NOMO-1 treated with dmso at 0.1 percent for 144 hours (cell line): Measurements from ENCODE around the gene PHC1.
"Not testable (repeated sequence)": the region's sequence is repeated elsewhere in the genome, so short reads cannot be mapped to it uniquely, and the experiment has no call there.

Source experiments
- DNase-seq: peaks from one replicate; lab custom pipeline; 2025; ENCODE audit not compliant: unreplicated experiment; lab: John Stamatoyannopoulos, UW

PHC1 gene

DNA sequence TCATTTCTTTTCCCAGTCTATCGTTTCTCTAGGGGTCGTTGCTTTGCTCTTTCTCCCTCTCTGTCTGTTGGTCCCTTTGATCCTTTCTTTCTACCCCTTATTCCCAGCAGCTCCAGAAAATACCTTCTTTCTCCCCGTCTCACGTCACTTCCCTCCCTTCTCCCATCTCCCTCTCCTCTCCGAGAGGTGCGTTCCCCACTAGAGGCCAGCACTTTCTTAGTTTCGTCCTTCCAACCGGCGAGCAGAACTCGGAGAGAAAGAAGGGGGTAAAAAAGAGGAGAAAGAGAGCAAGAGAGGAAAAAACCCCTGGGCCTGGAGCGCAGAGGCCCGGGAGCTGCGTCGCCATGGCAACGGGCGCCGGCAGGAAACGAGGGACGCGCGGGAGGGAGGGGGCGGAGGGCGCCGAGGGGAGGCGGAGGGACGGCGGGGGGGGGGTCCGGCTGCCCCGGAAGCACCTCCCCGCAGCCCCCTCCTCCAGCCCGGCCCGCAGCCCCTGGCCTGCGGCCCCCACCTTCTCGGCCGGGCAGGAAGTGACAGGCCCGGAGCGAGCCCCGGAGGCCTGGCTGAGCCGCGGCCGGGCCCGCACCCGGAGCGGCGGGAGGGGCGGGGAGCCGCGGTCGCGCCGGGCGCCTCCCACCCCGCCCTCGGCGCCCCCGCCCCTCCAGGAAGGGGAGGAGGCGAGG is at the start of gene PHC1:
TSS of gene PHC1 (plus strand) at position 477 of the 683 bp plus-strand sequence. CDS start 3,169 bp downstream, outside the sequence.
- DNase-seq = not testable (repeated sequence)

DNA sequence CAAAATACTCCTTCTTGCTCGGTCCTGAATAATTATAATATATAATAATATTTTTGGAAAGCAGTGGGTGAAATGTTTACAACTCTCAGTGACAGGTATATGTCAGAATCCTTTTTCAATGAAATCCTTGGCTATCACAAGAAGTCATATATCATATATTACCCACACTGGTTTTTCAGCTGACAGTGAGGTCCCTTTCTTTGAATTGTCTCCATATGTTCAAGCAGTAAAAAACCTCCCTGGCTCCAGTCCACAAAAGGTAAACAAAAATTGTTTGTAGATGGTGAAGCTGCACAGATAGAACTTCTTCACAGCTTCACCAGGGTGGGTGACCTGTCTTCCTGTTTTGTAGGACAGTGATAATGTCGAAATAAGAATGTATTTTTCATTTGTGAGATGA is 47.9 kb upstream of the PHC1 start:
- DNase-seq = no peak

DNA sequence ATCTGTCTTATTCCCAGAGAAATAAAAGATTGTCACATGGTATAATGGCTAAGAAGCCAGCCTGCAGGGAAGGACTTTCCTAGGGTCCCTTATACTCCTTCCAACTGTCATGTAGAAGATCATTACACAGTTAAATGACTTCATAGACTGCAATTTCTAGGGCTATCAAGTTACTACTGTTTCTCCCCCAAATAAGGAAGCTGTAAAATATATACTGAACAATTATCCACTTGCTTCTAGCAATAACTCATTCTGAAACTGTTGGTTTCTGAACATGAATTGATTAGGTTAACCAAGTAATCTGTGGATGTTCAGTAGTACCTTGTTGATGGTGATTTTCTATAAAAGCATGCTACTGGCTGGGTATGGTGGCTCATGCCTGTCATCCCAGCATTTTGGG is 47.3 kb upstream of the PHC1 start:
- peak; percentile 0 for DNase-seq

DNA sequence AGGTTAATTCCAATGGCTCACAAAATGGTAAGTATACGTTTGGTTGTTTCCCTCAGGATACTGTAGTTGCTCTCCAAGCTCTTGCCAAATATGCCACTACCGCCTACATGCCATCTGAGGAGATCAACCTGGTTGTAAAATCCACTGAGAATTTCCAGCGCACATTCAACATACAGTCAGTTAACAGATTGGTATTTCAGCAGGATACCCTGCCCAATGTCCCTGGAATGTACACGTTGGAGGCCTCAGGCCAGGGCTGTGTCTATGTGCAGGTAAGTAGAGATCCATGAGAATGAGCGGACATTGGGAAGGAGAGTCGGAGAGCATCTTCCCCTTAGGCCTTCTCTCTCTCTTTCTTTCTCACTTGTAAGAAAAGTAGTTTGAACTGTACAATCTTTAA is 46.5 kb upstream of the PHC1 start:
- no peak for DNase-seq

DNA sequence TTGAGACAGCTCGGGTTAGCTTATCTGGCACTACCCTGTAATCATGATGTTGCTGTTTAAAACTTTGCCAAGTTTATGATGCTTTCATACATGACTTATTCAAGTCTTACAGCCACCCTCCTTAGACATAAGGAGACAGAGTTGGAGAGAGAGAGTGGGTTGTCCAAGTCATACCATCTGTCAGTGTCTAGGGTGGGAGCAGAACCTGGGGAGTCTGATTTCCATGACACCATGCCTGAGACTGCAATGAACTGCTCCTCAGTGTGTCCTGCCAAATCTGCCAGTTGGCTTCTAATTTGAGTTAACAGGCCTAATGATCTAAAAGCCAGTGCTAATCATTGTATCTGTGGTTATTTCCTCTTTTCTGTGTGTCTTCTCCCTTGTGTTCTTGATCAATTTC is 43.7 kb upstream of the PHC1 start:
- no peak for DNase-seq

DNA sequence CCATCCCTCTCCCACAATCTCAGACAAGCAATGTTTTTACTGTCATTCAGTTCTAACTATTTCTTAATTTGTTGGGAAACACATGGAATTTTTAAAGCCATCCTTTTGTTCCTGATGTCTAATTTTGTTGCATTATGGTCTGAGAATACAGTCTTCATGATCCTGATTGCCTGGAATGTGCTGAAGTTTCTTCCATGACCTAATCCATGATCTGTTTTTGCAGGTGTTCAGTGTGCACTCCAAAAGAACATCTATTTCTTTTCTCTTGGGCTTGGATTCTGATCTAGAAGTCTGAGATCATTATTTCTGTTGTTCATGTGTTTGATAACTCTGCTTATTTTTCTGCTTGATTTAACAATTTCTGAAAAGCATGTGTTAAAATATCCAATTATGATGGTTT is 43.2 kb upstream of the PHC1 start:
- DNase-seq = no peak

DNA sequence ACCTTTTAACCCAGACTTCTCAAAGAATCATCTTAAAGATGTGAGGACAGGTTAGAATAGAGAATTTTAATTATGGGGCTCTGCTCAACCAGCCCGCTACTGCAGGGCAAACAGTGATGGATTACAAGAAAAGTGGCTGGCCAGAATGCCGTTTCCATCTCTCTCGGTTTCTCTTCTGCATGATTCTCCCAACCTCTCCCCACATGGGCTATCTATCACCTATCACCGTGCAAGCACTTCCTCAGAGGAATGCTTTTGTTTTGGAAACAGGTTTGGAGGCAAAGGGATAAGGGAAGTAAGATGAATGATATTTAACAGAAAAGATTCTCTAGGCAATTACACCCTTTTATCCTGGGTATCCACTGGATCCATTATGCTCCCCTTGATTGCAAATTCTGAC is 37.4 kb upstream of the PHC1 start:
- DNase-seq = no peak

DNA sequence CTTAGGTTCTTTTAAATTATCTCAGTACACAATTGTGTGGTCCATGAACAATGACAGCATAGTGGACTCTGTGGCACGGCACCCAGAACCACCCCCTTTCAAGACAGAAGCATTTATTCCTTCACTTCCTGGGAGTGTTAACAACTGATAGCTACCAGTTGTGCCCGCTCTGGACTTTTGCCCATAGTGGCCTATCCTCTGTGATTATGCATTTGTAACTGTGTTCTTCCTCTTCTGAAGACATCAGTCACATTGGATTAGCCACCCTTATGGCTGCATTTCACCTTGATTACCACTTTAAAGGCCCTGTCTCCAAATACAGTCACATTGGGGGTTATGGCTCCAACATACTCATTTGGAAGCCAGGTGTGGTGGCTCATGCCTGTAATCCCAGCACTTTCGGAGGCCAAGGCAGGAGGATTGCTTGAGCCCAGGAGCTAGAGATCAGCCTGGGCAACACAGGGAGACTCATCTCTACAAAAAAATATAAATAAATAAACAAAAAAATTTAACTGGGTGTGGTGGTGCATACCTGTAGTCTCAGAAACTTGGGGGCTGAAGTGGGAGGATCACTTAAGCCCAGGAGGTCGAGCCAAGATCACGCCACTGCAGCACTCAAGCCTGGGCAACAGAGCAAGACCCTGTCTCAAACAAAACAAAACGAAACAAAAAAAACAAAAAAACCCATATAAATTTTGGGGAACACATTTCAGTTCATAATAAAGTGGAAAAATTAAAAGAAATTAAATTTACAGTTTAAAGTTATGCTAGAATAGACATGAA is 27.6 kb upstream of the PHC1 start:
- DNase-seq = no peak

DNA sequence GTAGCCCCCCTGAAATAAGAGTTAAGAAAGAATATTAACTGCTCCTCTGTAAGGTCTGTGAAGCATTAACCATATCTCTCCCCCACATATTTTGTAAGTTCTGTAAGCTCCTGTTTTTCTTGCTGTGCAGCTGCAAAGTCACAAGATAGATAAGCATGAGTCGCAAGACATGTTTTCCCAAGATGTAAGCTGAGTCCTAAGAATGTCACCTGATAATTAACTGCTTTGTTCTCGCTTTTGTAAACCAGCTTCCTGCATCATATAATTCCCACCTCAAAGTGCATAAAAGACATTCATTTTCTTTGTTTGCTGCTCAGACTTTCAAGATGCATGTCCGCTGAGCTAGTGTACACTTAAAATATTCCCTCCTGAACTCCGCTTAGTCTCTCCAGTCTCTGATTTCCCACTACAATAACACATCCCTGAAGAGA is 27.0 kb upstream of the PHC1 start:
- no peak for DNase-seq

DNA sequence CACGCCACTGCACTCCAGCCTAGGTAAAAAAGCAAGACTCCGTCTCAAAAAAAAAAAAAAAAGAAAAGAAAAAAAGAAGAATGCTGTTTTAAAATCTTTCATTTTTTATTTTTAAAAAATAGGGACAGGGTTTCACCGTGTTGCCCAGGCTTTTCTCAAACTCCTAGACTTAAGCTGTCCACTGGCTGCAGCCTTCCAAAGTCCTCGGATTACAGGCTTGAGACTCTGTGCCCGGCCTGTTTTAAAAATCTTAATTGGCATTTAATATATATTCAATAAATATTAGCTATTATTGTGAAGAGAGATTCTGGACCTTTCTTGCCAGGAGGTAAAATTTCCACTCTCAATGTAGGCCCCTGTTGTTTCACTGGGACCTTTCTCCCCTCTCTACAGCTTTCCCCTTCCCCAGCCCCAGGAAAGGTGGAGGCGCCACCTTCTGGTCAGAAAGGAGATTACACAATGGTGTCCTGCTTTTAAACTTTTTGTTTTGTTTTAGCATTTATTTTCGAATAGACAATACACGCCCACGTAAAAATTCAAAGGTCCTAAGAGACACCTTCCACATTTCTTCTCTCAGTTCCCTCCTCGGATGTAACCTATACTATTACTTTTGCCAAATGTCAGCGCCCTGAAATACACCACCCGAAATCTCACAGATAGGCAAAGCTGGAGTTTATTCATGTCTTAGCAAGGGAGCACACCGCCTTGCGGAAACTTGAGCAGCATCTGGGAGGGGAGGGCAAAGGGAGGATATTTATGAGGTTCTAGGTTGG is 23.8 kb upstream of the PHC1 start:
- no peak for DNase-seq

DNA sequence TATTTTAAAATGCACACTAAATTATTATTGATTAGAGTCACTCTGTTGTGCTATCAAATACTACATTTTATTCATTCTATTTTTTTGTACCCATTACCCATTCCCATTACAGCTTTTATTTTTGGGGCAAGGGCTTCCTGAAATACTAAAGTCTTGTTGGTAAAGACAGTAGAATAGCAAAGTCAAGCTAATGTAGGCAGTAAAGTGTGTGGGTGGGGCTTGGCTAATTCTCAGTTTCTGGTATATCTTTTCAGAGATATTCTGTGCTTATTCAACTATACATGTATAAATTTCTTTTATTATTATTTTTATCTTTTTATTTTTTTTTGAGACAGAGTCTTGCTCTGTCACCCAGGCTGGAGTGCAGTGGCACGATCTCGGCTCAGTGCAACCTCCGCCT is 22.3 kb upstream of the PHC1 start:
- DNase-seq = no peak

DNA sequence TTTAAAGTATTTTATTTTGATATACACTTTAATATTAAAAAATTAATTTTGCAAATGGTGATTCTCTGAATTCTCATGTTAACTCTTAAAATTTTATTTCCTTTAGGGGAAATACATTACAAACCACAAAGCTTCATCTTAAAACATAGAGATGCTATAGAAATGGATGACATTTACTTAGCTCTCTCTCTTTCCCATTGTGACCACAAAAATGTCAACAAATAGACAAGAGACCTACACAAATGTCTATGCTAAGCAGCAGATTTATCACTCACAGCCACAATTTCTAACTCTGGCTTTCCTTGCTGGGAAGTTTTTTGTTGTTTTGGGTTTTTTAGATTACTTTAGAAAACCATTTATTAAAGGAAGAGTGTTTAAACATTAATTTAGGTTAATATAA is 19.9 kb upstream of the PHC1 start:
- DNase-seq = no peak

DNA sequence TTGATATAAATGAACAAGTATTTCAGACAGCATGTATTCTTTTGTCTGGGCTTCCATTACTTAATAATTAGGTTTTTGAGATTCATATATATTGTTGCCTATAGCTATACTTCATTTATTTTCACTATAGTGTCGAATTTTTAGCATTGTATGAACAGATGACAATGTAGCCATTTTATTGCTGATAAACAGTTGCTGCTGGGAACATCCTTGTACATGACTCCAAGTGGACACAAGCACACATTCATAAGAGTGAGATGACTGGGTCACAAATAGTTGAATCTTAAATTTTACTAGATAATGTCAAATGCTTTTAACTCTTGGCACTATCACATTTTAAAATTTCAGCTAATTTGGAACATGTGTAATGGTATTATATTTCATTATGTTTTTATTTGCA is 19.3 kb upstream of the PHC1 start:
- no peak for DNase-seq

DNA sequence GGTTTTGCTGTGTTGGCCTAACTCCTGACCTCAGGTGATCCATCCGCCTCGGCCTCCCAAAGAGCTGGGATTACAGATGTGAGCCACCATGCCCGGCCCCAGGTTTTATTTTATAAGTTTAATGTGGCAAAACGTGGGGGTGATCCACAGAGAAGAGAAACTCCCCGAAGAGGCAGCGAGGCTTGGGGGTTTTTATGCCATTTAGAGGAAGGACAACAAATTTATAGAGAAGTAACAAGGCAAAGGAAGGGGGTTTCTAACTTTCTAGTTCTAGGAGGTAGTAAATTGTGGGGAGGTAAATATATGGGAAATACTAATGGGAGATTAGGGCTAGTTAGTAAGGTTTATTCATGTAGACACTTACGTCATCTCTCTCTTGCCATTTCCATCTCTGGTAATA is 17.2 kb upstream of the PHC1 start:
- no peak for DNase-seq

DNA sequence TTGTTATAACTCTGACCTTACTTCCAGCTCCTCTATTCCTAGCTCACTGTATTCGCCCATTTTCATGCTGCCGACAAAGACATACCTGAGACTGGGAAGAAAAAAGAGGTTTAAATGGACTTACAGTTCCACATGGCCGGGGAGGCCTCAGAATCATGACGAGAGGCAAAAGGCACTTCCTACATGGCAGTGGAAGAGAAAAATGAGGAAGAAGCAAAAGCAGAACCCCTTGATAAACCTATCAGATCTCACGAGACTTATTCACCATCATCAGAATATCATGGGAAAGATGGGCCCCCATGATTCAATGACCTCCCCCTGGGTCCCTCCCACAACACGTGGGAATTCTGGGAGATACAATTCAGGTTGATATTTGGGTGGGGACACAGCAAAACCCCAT is 14.5 kb upstream of the PHC1 start:
- DNase-seq = no peak

DNA sequence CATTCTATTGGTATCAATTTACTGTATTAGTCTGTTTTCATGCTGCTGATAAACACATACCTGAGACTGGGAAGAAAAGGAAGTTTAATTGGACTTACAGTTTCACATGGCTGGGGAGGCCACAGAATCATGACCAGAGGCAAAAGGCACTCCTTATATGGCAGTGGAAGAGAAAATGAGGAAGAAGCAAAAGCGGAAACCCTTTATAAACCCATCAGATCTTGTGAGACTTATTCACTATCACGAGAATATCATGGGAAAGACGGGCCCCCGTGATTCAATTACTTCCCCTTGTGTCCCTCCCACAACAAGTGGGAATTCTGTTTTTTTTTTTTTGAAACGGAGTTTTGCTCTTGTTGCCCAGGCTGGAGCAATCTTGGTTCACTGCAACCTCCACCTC is 11.6 kb upstream of the PHC1 start:
- DNase-seq = peak; percentile 60

DNA sequence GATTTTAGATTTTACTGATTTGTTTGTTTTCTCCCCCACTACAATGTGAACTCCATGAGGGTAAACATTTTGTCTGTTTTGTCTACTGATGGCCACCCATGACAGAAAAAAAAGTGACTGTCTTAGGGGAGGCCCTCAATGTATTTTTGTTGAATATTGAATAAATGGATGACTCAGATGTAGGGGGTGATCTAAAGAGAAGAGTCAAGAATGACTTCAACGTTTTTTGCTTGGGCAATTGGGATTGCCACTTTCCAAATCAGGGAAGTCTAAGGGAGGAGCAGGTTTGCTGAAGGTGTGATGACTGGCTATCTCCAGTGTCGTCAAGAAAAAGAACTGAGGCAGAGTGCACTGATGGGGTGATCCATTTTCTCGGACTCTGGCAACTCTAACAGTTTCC is 10.7 kb upstream of the PHC1 start:
- DNase-seq = no peak

DNA sequence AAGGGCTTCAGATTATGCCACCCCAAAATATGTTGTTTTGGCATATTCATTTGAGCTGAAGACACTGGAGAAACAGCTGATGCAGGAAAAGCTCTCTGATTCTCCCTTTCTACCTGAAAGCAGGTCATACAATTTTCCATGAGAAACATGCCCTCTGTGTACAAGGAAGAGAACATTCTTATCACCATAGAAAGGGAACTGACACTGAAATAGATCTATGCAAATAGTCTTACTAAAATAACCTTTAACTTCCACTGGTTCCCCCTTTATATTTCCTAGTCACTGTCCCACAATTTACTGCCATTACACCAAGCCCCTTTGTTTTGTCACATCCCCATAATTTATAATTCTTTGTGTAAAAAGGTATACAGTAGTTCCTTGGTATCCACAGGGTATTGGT is 9.6 kb upstream of the PHC1 start:
- no peak for DNase-seq

DNA sequence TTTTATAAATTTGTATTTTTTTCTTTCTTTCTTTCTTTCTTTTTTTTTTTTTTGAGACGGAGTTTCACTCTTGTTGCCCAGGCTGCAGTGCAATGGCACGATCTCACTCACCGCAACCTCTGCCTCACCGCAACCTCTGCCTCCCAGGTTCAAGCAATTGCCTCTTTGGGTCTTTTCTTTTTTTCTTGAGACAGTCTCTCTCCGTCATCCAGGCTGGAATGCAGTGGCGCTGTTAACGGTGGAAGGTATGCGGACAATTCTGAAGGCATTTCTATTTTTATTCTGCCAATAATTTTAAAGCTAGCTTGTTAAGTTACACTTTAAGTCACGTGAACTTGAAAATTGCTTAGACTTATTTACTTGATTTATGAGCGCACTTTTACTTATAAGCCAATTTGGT is 8.8 kb upstream of the PHC1 start:
- DNase-seq = no peak

DNA sequence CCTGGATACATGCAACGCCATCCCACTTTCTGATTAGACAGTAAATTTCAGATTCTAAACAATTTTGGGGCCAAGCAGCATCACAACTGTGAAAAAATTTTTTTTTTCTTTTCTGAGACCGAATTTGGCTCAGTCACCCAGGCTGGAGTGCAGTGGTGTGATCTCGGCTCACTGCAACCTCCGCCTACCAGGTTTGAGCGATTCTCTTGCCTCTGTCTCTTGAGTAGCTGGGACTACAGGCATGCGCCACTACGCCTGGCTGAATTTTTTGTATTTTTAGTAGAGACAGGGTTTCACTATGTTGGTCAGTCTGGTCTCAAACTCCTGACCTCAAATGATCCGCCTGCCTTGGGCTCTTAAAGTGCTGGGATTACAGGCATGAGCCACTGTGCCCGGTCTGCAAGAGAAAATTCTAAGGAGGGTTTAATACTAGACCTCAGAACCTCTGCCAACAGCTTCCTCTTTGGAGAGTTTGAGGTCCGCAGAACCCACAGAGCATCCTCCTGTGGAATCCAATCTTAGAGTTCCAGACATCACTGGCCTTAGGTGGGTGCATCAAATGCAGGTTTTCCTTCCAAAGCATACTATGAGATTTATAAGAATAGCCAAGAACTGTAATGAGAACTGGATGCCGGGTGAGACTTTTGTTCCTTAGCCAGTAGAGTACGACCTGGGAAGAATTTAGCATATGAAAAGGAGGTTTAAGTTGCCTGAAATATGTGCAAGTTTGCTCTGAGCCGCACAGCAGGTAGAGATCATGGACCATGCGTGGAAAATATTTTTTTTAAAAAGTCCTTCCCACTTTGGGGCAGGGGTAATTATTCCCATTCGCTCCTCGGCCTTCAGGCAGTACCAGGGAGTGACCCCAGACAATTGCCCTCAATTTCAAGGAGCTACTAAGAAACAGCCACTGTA is 7.8 kb upstream of the PHC1 start:
- no peak for DNase-seq

DNA sequence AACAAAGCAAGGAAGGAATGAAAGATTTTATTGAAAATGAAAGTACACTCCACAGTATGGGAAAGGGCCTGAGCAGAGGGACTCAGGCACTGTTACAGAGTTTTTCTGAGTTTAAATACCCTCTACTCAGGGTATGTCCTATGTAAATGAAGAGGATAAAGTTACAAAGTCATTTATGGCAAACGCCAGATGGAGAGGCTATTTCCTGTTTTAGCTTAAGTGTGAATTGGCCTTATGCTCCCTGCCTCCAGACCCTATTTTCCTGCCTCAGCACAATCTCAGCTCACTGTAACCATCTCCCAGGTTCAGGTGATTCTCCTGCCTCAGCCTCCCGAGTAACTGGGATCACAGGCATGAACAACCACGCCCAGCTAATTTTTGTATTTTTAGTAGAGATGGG is 6.8 kb upstream of the PHC1 start:
- DNase-seq = no peak
